Hepatocyte (in vitro differentiated cells): ENCODE measurements around the gene TIGD4. TPM values are rescaled to one million over a fixed set of nuclear protein-coding genes. Genes with fewer than 3 reads are reported as not detected.

Experiments
- DNase-seq: peaks from one replicate; pipeline ENCODE4 v3.0.0-alpha.2; 2016; ENCODE audit warnings: low spot score
- H2AFZ ChIP-seq: fragments of 200-600 bp; sonication (generic); 2 replicates; pipeline ENCODE4 v1.6.0; 2016; ENCODE audit warnings: antibody characterized with exemption, mild to moderate bottlenecking
- H3K27ac ChIP-seq: fragments of 200-600 bp; sonication (generic); 2 replicates; pipeline ENCODE4 v1.5.1; 2016; ENCODE audit warnings: mild to moderate bottlenecking
- H3K27me3 ChIP-seq: fragments of 200-600 bp; sonication (generic); 2 replicates; pipeline ENCODE4 v1.6.1; 2016
- H3K36me3 ChIP-seq: fragments of 200-600 bp; sonication (generic); replicated peaks from 2 replicates; pipeline ENCODE4 v1.5.1; 2016; ENCODE audit warnings: low read depth; ENCODE audit not compliant: insufficient read depth
- H3K4me1 ChIP-seq: fragments of 200-600 bp; sonication (generic); 2 replicates; pipeline ENCODE4 v1.5.1; 2016; ENCODE audit warnings: mild to moderate bottlenecking, moderate library complexity; ENCODE audit not compliant: insufficient read depth
- H3K4me2 ChIP-seq: fragments of 200-600 bp; sonication (generic); 2 replicates; pipeline ENCODE4 v1.6.0; 2016
- H3K4me3 ChIP-seq: fragments of 200-600 bp; sonication (generic); 2 replicates; pipeline ENCODE4 v1.5.1; 2016; ENCODE audit warnings: mild to moderate bottlenecking
- H3K79me2 ChIP-seq: fragments of 200-600 bp; sonication (generic); 2 replicates; pipeline ENCODE4 v1.6.0; 2017; ENCODE audit warnings: mild to moderate bottlenecking
- H3K9me2 ChIP-seq: fragments of 200-600 bp; sonication (generic); replicated peaks from 2 replicates; pipeline ENCODE4 v1.6.0; 2017; ENCODE audit warnings: mild to moderate bottlenecking; ENCODE audit not compliant: insufficient read depth
- H3K9me3 ChIP-seq: fragments of 200-600 bp; sonication (generic); 2 replicates; pipeline ENCODE4 v1.5.1; 2016; ENCODE audit warnings: low read depth, mild to moderate bottlenecking
- H4K20me1 ChIP-seq: fragments of 200-600 bp; sonication (generic); 2 replicates; pipeline ENCODE4 v1.6.0; 2016; ENCODE audit warnings: mild to moderate bottlenecking; ENCODE audit not compliant: insufficient read depth, poor library complexity, severe bottlenecking
- EZH2 ChIP-seq: fragments of 200-600 bp; sonication (generic); IDR thresholded peaks from 2 replicates; pipeline ENCODE4 v1.6.1; 2016; ENCODE audit warnings: antibody characterized with exemption, mild to moderate bottlenecking, borderline replicate concordance
- EZH2phosphoT487 ChIP-seq: fragments of 200-600 bp; sonication (generic); IDR thresholded peaks from one replicate; pipeline ENCODE4 v1.6.1; 2018; ENCODE audit warnings: antibody characterized with exemption, mild to moderate bottlenecking, low read depth, moderate library complexity; ENCODE audit not compliant: unreplicated experiment, severe bottlenecking
- WGBS: methylation state at CpG from one replicate; pipeline ENCODE4 v1.1.6; 2016; ENCODE audit warnings: low lambda C conversion rate; ENCODE audit errors: missing lambda C conversion rate; 5-methylcytosine and 5-hydroxymethylcytosine counted together
- polyA plus RNA-seq: library from polyadenylated mRNA; unstranded; fragments of >200 nt; fragmentation: Nextera tagmentation; extraction: Ambion mirVana; gene quantifications from 2 replicates; pipeline ENCODE4 v1.2.1, GENCODE V29; 2016
- total RNA-seq: library from RNA; depleted of rRNA; stranded (reverse); fragments of >200 nt; gene quantifications from 2 replicates; pipeline ENCODE4 v1.2.3, GENCODE V29; 2014
- TF ChIP-seq, protein P1 (sequence below): fragments of 200-600 bp; sonication (generic); IDR thresholded peaks from 2 replicates; pipeline ENCODE4 v1.5.1; 2016; ENCODE audit warnings: antibody characterized with exemption, mild to moderate bottlenecking; ENCODE audit not compliant: poor library complexity

Gene TIGD4
- total and polyA plus RNA-seq, 2 experiments from 2014 or later = 0.19 to 1.3 TPM

DNA sequence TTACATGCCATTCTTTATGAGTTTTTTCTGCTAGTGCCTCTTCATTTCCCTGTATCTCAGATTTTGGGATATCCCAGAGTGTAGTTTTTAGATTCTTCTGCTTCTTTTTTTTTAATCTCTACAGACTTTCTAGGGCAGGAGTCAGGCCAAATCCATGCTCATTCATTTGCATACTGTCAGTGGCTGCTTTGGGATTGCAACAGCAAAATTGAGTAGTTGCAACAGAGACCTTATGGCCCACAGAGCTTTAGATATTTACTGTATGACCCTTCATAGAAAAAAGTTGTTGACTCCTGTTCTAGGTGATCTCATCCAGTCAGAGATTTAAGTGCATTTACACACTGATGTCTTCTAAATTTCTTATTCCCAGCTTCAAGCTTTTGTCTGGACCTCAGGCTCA is 35.5 kb upstream of the TIGD4 start:
- no peaks in the 10 kb centered on the region for H4K20me1 ChIP-seq
- no peaks in the 10 kb centered on the region for H3K9me2 ChIP-seq
- H3K27ac ChIP-seq = no peak overlapping the region
- no peaks in the 10 kb centered on the region for H3K36me3 ChIP-seq
- DNase-seq = no peak
- no peaks in the 10 kb centered on the region for H3K27me3 ChIP-seq
- peaks cover 37% of the 10 kb centered on the region for H3K79me2 ChIP-seq
- H3K4me2 ChIP-seq = no peak overlapping the region
- H3K4me3 ChIP-seq = no peak overlapping the region
- no peak for TF ChIP-seq EZH2phosphoT487
- no peak for TF ChIP-seq EZH2
- TF ChIP-seq, protein P1, sequence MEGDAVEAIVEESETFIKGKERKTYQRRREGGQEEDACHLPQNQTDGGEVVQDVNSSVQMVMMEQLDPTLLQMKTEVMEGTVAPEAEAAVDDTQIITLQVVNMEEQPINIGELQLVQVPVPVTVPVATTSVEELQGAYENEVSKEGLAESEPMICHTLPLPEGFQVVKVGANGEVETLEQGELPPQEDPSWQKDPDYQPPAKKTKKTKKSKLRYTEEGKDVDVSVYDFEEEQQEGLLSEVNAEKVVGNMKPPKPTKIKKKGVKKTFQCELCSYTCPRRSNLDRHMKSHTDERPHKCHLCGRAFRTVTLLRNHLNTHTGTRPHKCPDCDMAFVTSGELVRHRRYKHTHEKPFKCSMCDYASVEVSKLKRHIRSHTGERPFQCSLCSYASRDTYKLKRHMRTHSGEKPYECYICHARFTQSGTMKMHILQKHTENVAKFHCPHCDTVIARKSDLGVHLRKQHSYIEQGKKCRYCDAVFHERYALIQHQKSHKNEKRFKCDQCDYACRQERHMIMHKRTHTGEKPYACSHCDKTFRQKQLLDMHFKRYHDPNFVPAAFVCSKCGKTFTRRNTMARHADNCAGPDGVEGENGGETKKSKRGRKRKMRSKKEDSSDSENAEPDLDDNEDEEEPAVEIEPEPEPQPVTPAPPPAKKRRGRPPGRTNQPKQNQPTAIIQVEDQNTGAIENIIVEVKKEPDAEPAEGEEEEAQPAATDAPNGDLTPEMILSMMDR = no peak
- no peaks in the 10 kb centered on the region for H3K4me1 ChIP-seq
- no peaks in the 10 kb centered on the region for H3K9me3 ChIP-seq
- H2AFZ ChIP-seq = no peak overlapping the region

DNA sequence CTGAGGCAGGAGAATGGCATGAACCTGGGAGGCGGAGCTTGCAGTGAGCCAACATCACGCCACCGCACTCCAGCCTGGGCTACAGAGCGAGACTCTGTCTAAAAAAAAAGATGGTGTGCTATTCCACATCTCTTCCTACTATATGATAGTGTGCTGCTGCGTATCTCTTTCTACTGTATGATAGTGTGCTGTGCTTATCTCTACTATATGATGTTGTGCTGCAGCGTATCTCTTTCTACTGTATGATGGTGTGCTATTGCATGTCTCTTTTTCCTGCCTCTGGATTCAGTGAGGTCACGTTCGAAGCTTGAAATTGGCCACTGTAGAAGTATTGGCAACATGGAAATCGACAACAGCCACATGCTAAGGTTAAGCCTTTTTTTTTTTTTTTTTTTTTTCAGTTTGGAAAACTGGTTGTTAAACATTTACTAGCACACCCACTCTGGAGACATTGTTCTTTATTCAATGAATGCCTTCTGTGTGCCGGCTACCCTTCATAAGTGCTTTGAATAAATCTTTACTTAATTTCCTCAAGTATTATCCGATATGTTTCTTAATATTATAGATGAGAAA is 31.3 kb upstream of the TIGD4 start:
- H3K27ac ChIP-seq = no peak overlapping the region
- H3K9me2 ChIP-seq = no peaks in the 10 kb centered on the region
- no peaks in the 10 kb centered on the region for H3K9me3 ChIP-seq
- no peaks in the 10 kb centered on the region for H4K20me1 ChIP-seq
- H3K4me2 ChIP-seq = no peak overlapping the region
- no peaks in the 10 kb centered on the region for H3K27me3 ChIP-seq
- H3K4me1 ChIP-seq = no peaks in the 10 kb centered on the region
- no peak overlapping the region for H2AFZ ChIP-seq
- no peaks in the 10 kb centered on the region for H3K36me3 ChIP-seq
- peak; percentile 5 for DNase-seq
- no peak overlapping the region for H3K4me3 ChIP-seq
- peaks cover 64% of the 10 kb centered on the region for H3K79me2 ChIP-seq
- WGBS = 77% methylated on average over 11 of the region's 11 CpGs
- TF ChIP-seq, protein P1 = no peak
- TF ChIP-seq EZH2 = no peak
- TF ChIP-seq EZH2phosphoT487 = no peak

DNA sequence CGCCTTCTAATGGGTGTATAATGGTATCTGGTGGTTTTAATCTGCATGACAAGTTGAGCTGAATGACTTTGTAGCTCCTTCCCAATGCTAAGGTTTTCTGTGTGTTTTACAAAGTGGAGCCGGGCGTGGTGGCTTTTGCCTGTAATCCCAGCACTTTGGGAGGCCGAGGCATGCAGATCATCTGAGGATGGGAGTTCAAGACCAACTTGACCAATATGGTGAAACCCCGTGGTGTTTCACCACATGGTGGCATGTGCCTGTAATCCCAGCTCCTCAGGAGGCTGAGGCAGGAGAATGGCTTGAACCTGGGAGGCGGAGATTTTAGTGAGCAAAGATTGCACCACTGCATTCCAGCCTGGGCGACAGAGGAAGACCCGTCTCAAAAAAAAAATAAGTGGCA is 29.1 kb upstream of the TIGD4 start:
- 88% methylated on average over 8 of the region's 8 CpGs for WGBS
- H2AFZ ChIP-seq = no peak overlapping the region
- no peaks in the 10 kb centered on the region for H3K9me3 ChIP-seq
- H3K79me2 ChIP-seq = peaks cover 70% of the 10 kb centered on the region
- no peaks in the 10 kb centered on the region for H3K4me1 ChIP-seq
- no peaks in the 10 kb centered on the region for H4K20me1 ChIP-seq
- no peak overlapping the region for H3K27ac ChIP-seq
- TF ChIP-seq EZH2 (no peak), EZH2phosphoT487 (no peak)
- TF ChIP-seq, protein P1 = no peak
- H3K27me3 ChIP-seq = no peaks in the 10 kb centered on the region
- H3K4me2 ChIP-seq = no peak overlapping the region
- no peak for DNase-seq
- no peak overlapping the region for H3K4me3 ChIP-seq
- no peaks in the 10 kb centered on the region for H3K36me3 ChIP-seq
- H3K9me2 ChIP-seq = no peaks in the 10 kb centered on the region
